HepG2 (cell line): ENCODE measurements around the gene ABCC3.

ENCODE experiments used
- BCL3 ChIP-seq: sonication (generic); formaldehyde crosslinking; IDR thresholded peaks from 2 replicates; pipeline ENCODE4 v1.5.1; 2020; ENCODE audit warnings: mild to moderate bottlenecking, missing genetic modification reagents, moderate library complexity
- BRCA1 ChIP-seq: sonication (generic); formaldehyde crosslinking; IDR thresholded peaks from 2 replicates; pipeline ENCODE4 v1.4.0; 2020; ENCODE audit warnings: missing genetic modification reagents
- CHD4 ChIP-seq: fragments of 200-600 bp; sonication (generic); IDR thresholded peaks from 2 replicates; pipeline ENCODE4 v1.7.0; 2017; ENCODE audit warnings: mild to moderate bottlenecking, low read length, borderline replicate concordance
- FOXC1 ChIP-seq: sonication (generic); formaldehyde crosslinking; IDR thresholded peaks from 2 replicates; pipeline ENCODE4 v1.8.0; 2022; ENCODE audit warnings: mild to moderate bottlenecking, missing genetic modification reagents, borderline replicate concordance
- NFE2L2 ChIP-seq: fragments of 150-350 bp; IDR thresholded peaks from 2 replicates; pipeline ENCODE4 v1.6.1; 2014; ENCODE audit warnings: low read length
- NR2F2 ChIP-seq: IDR thresholded peaks from 2 replicates; pipeline ENCODE4 v1.6.1; 2012; ENCODE audit warnings: low read depth, inconsistent platforms, borderline replicate concordance
- SMC3 ChIP-seq: IDR thresholded peaks from 2 replicates; pipeline ENCODE4 v1.6.1; 2011; ENCODE audit warnings: low read length, improper control_type of control experiment
- SP4 ChIP-seq: sonication (generic); formaldehyde crosslinking; IDR thresholded peaks from 2 replicates; pipeline ENCODE4 v1.8.1; 2023; ENCODE audit warnings: mild to moderate bottlenecking, missing genetic modification reagents
- ZKSCAN5 ChIP-seq: sonication (generic); formaldehyde crosslinking; IDR thresholded peaks from 2 replicates; pipeline ENCODE4 v1.5.1; 2020; ENCODE audit warnings: mild to moderate bottlenecking, missing genetic modification reagents
- ZNF281 ChIP-seq: sonication (generic); formaldehyde crosslinking; IDR thresholded peaks from 2 replicates; pipeline ENCODE4 v1.4.0; 2020; ENCODE audit warnings: missing genetic modification reagents, borderline replicate concordance
- ZNF891 ChIP-seq: sonication (generic); formaldehyde crosslinking; IDR thresholded peaks from 2 replicates; pipeline ENCODE4 v1.5.0; 2020; ENCODE audit warnings: mild to moderate bottlenecking, missing genetic modification reagents

DNA sequence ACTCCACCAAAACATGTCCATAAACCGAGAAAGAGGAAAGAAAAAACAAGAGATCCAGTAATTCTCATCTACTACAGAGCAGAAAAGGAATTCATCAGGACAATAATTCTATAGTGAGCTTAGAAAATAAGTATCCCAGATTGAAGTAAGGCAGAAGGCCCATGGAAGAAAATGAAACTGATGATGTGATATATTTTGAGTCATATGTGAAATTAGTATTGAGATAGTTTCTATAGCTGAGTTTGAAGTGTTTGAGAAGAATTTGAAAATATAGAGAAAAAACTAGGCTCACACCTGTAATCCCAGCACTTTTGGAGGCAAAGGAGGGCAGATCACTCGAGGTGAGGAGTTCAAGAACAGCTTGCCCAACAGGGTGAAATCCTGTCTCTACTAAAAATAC, 104.4 kb downstream of the ABCC3 start:
- TF ChIP-seq ZNF281 (no peak), BCL3 (CRISPR knock-in tag) (no peak), ZKSCAN5 (CRISPR knock-in tag) (no peak), NFE2L2 (no peak), ZNF891 (CRISPR knock-in tag) (no peak), NR2F2 (no peak), SMC3 (no peak), FOXC1 (no peak), SP4 (no peak), CHD4 (no peak), BRCA1 (CRISPR knock-in tag) (no peak)
